WTC11 (cell line): Measurements from ENCODE around the gene GHRHR.

ENCODE experiments used
- ATF1 ChIP-seq: sonication (generic); formaldehyde crosslinking; IDR thresholded peaks from 2 replicates; pipeline ENCODE4 v1.8.1; 2023; ENCODE audit warnings: mild to moderate bottlenecking, moderate library complexity, missing genetic modification reagents
- CTCF ChIP-seq: fragments of 200-600 bp; IDR thresholded peaks from 2 replicates; pipeline ENCODE4 v1.8.0; 2022; ENCODE audit warnings: antibody characterized with exemption
- HMGXB4 ChIP-seq: sonication (generic); formaldehyde crosslinking; IDR thresholded peaks from 2 replicates; pipeline ENCODE4 v1.8.1; 2023; ENCODE audit warnings: mild to moderate bottlenecking, moderate library complexity, missing genetic modification reagents
- NFE2L1 ChIP-seq: sonication (generic); formaldehyde crosslinking; IDR thresholded peaks from 2 replicates; pipeline ENCODE4 v1.8.1; 2023; ENCODE audit warnings: missing genetic modification reagents
- ZNF121 ChIP-seq: sonication (generic); formaldehyde crosslinking; IDR thresholded peaks from 2 replicates; pipeline ENCODE4 v1.8.0; 2023; ENCODE audit warnings: missing genetic modification reagents
- ZNF512 ChIP-seq: sonication (generic); formaldehyde crosslinking; IDR thresholded peaks from 2 replicates; pipeline ENCODE4 v1.8.1; 2022; ENCODE audit warnings: missing genetic modification reagents, borderline replicate concordance

- TF ChIP-seq CTCF, result no peak
- TF ChIP-seq NFE2L1, result no peak
- no peak for TF ChIP-seq ZNF121 (CRISPR knock-in tag)
- TF ChIP-seq HMGXB4, result no peak
- no peak for TF ChIP-seq ZNF512 (CRISPR knock-in tag)
- no peak for TF ChIP-seq ATF1 (CRISPR knock-in tag)
Observed at GRCh38 chr7:31004393-31004792, 40.6 kb downstream of the GHRHR start.
